Neural progenitor cell (in vitro differentiated cells): Measurements from ENCODE around the gene VEGFA.

ENCODE experiments used
- EZH2 ChIP-seq: fragments of 200-600 bp; sonication (generic); IDR thresholded peaks from 2 replicates; pipeline ENCODE4 v1.6.1; 2017; ENCODE audit warnings: antibody characterized with exemption, mild to moderate bottlenecking, moderate library complexity
- EZH2phosphoT487 ChIP-seq: fragments of 200-600 bp; sonication (generic); IDR thresholded peaks from 2 replicates; pipeline ENCODE4 v1.6.1; 2017; ENCODE audit warnings: antibody characterized with exemption
- TF ChIP-seq, protein P1 (sequence below): fragments of 200-600 bp; sonication (generic); IDR thresholded peaks from 2 replicates; pipeline ENCODE4 v1.5.1; 2017; ENCODE audit warnings: antibody characterized with exemption, mild to moderate bottlenecking

DNA sequence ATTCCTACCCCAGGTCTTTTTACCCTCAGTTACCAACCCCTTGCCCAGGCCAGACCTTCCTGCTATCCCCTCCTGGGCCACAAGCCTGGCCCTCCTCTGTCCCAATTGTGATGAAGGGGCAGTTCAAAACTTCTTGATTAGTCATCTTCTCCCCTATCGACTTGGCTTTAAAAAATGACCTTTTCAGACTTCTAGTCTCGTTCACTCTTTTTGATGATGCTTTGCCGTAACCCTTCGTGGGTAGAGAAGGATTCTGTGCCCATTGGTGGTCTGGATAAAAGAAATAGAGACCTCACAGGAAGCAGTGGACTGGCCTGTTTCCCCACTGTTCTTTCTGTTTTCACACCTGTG is 5.5 kb downstream of the VEGFA start:
- TF ChIP-seq, protein P1, sequence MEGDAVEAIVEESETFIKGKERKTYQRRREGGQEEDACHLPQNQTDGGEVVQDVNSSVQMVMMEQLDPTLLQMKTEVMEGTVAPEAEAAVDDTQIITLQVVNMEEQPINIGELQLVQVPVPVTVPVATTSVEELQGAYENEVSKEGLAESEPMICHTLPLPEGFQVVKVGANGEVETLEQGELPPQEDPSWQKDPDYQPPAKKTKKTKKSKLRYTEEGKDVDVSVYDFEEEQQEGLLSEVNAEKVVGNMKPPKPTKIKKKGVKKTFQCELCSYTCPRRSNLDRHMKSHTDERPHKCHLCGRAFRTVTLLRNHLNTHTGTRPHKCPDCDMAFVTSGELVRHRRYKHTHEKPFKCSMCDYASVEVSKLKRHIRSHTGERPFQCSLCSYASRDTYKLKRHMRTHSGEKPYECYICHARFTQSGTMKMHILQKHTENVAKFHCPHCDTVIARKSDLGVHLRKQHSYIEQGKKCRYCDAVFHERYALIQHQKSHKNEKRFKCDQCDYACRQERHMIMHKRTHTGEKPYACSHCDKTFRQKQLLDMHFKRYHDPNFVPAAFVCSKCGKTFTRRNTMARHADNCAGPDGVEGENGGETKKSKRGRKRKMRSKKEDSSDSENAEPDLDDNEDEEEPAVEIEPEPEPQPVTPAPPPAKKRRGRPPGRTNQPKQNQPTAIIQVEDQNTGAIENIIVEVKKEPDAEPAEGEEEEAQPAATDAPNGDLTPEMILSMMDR = no peak
- TF ChIP-seq EZH2 (no peak), EZH2phosphoT487 (no peak)
